ENCODE data around the gene HLA-DQB1.
"Not testable (repeated sequence)": the region's sequence is repeated elsewhere in the genome, so short reads cannot be mapped to it uniquely, and the experiment has no call there.

Gene HLA-DQB1

GRCh38 chr6:32635526-32636123 lies 30.8 kb downstream of the HLA-DQB1 start:
- TF ChIP-seq CTCF (conservative IDR thresholded peaks at IDR 0.05) (no peak), ZFX (IDR thresholded peaks at IDR 0.05) (no peak)
- H3K27ac ChIP-seq, result no peak overlapping the region

GRCh38 chr6:32629793-32630192 lies 36.7 kb downstream of the HLA-DQB1 start:
- H3K27ac ChIP-seq, result not testable (repeated sequence)

GRCh38 chr6:32627831-32628230 lies 38.6 kb downstream of the HLA-DQB1 start:
- TF ChIP-seq CTCF (conservative IDR thresholded peaks at IDR 0.05) (no peak), ZFX (IDR thresholded peaks at IDR 0.05) (no peak)
- H3K27ac ChIP-seq, result no peak overlapping the region

- TF ChIP-seq ZFX (IDR thresholded peaks at IDR 0.05), result no peak
- no peak for TF ChIP-seq CTCF (conservative IDR thresholded peaks at IDR 0.05)
- H3K27ac ChIP-seq, result no peak overlapping the region
Observed at GRCh38 chr6:32627249-32627648, 39.2 kb downstream of the HLA-DQB1 start.

- H3K27ac ChIP-seq, result no peak overlapping the region
- no peak for TF ChIP-seq ZFX (IDR thresholded peaks at IDR 0.05)
- TF ChIP-seq CTCF (conservative IDR thresholded peaks at IDR 0.05), result no peak
Observed at GRCh38 chr6:32625137-32625536, 41.3 kb downstream of the HLA-DQB1 start.

GRCh38 chr6:32624565-32624964 lies 41.9 kb downstream of the HLA-DQB1 start:
- H3K27ac ChIP-seq, result no peak overlapping the region
- TF ChIP-seq ZFX (IDR thresholded peaks at IDR 0.05), result no peak
- TF ChIP-seq CTCF (conservative IDR thresholded peaks at IDR 0.05), result no peak

GRCh38 chr6:32623693-32624092 lies 42.8 kb downstream of the HLA-DQB1 start:
- no peak for TF ChIP-seq CTCF (conservative IDR thresholded peaks at IDR 0.05)
- no peak for TF ChIP-seq ZFX (IDR thresholded peaks at IDR 0.05)
- H3K27ac ChIP-seq, result no peak overlapping the region

Measured in C4-2B (cell line).